Activated B cell treated with CpG ODN at 0.5 μM for 24 hours (primary cell): Measurements from ENCODE around the gene PIEZO1. TPM values are rescaled to one million over a fixed set of nuclear protein-coding genes. Genes with fewer than 3 reads are reported as not detected.

Experiments
- ATAC-seq: fragments of 200-7000 bp; cut with Tn5 transposase; one replicate; pipeline ENCODE4 v1.10.0; 2021; ENCODE audit warnings: low read depth, mild to moderate bottlenecking, moderate library complexity
- CTCF ChIA-PET: fragments of 350-600 bp; sonication (Branson Sonifier 250); formaldehyde crosslinking; loops from one replicate; lab custom pipeline; 2021; ENCODE audit warnings: antibody characterized with exemption; lab: Charles Lee
- POLR2A ChIA-PET: fragments of 350-600 bp; sonication (Branson Sonifier 250); formaldehyde crosslinking; loops from one replicate; lab custom pipeline; 2021; ENCODE audit warnings: antibody characterized with exemption; lab: Charles Lee
- DNase-seq: peaks from one replicate; pipeline ENCODE4 v3.0.0; 2022
- H3K27ac Mint-ChIP-seq: one replicate; pipeline ENCODE4 v1.8.0; 2020; ENCODE audit warnings: mixed read lengths
- H3K27me3 Mint-ChIP-seq: one replicate; pipeline ENCODE4 v1.8.0; 2021; ENCODE audit warnings: mixed read lengths
- H3K36me3 Mint-ChIP-seq: one replicate; pipeline ENCODE4 v1.8.0; 2021; ENCODE audit warnings: low read depth, mixed read lengths
- H3K4me1 Mint-ChIP-seq: one replicate; pipeline ENCODE4 v1.8.0; 2021; ENCODE audit warnings: mixed read lengths
- H3K4me3 Mint-ChIP-seq: one replicate; pipeline ENCODE4 v1.8.0; 2020; ENCODE audit warnings: mild to moderate bottlenecking, mixed read lengths
- H3K9me3 Mint-ChIP-seq: one replicate; pipeline ENCODE4 v1.8.0; 2020; ENCODE audit warnings: mixed read lengths
- intact Hi-C: fragments of 100-400 bp; cut with micrococcal nuclease; formaldehyde crosslinking; loops from one replicate; pipeline ENCODE4 v1.15.1; 2024
- total RNA-seq: library from RNA; stranded (reverse); gene quantifications from 2 replicates; pipeline ENCODE4 v1.2.3, GENCODE V29; 2022
- TF ChIP-seq, protein P1 (sequence below): fragments of 200-600 bp; IDR thresholded peaks from one replicate; pipeline ENCODE4 v1.8.0; 2022; ENCODE audit warnings: antibody characterized with exemption, mild to moderate bottlenecking

PIEZO1 gene, protein sequence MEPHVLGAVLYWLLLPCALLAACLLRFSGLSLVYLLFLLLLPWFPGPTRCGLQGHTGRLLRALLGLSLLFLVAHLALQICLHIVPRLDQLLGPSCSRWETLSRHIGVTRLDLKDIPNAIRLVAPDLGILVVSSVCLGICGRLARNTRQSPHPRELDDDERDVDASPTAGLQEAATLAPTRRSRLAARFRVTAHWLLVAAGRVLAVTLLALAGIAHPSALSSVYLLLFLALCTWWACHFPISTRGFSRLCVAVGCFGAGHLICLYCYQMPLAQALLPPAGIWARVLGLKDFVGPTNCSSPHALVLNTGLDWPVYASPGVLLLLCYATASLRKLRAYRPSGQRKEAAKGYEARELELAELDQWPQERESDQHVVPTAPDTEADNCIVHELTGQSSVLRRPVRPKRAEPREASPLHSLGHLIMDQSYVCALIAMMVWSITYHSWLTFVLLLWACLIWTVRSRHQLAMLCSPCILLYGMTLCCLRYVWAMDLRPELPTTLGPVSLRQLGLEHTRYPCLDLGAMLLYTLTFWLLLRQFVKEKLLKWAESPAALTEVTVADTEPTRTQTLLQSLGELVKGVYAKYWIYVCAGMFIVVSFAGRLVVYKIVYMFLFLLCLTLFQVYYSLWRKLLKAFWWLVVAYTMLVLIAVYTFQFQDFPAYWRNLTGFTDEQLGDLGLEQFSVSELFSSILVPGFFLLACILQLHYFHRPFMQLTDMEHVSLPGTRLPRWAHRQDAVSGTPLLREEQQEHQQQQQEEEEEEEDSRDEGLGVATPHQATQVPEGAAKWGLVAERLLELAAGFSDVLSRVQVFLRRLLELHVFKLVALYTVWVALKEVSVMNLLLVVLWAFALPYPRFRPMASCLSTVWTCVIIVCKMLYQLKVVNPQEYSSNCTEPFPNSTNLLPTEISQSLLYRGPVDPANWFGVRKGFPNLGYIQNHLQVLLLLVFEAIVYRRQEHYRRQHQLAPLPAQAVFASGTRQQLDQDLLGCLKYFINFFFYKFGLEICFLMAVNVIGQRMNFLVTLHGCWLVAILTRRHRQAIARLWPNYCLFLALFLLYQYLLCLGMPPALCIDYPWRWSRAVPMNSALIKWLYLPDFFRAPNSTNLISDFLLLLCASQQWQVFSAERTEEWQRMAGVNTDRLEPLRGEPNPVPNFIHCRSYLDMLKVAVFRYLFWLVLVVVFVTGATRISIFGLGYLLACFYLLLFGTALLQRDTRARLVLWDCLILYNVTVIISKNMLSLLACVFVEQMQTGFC (N-terminal part only)
- total RNA-seq, result 75.2 and 85.9 TPM in 2 replicates

DNA sequence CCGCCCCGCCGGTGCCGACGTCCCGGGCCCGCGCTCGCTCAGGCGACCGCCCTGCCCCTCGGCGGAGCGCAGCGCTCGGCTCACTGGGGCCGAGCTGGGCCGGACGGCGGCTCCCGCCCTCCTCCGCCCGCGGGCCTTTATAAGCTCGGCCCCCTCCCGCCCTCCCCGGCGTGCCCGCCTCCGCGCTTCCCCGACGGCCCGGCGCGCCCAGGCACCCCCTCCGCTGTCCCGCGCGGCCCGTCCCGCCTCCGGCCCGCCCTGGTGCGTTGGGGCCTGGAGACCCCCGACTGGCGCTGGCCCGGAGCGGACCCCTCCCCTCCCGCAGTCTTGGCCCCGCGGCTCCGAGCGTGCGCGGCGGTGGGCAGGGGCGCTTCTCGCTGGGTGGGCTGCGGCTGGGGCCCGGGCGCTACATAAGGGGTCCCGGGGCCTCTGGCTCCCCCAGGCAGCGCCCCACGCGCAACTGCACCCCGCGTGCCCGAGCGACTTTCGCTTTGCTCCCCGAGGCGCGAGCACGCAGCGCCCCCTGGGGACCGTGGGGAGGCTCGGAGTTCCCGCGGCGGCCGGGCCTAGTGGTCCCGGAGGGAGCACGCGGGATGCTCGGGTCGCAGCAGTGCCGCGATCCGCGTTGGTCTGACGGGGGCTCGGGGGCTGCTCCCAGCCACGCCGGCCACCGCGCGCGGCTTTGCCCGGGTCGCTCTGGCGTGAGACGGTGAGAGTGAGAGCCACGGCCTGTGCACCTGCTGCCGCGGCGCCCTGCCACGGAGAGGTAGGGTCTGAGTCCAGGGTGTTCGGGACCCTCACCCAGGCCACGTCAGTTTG, at the start of gene PIEZO1:
Gene PIEZO1 (minus strand): TSS at position 115 of the 819 bp plus-strand sequence. CDS start 256 bp downstream, outside the sequence.
- H3K27ac Mint-ChIP-seq, result peak within 1 kb of the TSS; percentile 76
- DNase-seq (peak; percentile 78), ATAC-seq (peak; percentile 28)
- no peaks in the 10 kb centered on the region for H3K9me3 Mint-ChIP-seq
- ChIA-PET CTCF (interaction anchor here (0.6 to 5.9 kb wide), 4 partner anchors 23 to 49 kb away, joined by 3 to 56 read pairs (median 3); no protein-coding TSS in a partner anchor), POLR2A (interaction anchor here (0.7 to 5.6 kb wide), 5 partner anchors 17 to 834 kb away, joined by 6 to 52 read pairs (median 9); partner anchors contain the start of genes APRT and BANP)
- no peaks in the 10 kb centered on the region for H3K36me3 Mint-ChIP-seq
- intact Hi-C loops, result loop anchor here (1.0 to 10.0 kb wide), 6 partner anchors 17 to 431 kb away; partner anchors contain the start of genes APRT, IL17C and ZNF778
- peak within 1 kb of the TSS; percentile 85 for H3K4me3 Mint-ChIP-seq
- H3K4me1 Mint-ChIP-seq, result peaks cover 47% of the 10 kb centered on the region
- no peaks in the 10 kb centered on the region for H3K27me3 Mint-ChIP-seq
- TF ChIP-seq, protein P1, sequence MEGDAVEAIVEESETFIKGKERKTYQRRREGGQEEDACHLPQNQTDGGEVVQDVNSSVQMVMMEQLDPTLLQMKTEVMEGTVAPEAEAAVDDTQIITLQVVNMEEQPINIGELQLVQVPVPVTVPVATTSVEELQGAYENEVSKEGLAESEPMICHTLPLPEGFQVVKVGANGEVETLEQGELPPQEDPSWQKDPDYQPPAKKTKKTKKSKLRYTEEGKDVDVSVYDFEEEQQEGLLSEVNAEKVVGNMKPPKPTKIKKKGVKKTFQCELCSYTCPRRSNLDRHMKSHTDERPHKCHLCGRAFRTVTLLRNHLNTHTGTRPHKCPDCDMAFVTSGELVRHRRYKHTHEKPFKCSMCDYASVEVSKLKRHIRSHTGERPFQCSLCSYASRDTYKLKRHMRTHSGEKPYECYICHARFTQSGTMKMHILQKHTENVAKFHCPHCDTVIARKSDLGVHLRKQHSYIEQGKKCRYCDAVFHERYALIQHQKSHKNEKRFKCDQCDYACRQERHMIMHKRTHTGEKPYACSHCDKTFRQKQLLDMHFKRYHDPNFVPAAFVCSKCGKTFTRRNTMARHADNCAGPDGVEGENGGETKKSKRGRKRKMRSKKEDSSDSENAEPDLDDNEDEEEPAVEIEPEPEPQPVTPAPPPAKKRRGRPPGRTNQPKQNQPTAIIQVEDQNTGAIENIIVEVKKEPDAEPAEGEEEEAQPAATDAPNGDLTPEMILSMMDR, result no peak

DNA sequence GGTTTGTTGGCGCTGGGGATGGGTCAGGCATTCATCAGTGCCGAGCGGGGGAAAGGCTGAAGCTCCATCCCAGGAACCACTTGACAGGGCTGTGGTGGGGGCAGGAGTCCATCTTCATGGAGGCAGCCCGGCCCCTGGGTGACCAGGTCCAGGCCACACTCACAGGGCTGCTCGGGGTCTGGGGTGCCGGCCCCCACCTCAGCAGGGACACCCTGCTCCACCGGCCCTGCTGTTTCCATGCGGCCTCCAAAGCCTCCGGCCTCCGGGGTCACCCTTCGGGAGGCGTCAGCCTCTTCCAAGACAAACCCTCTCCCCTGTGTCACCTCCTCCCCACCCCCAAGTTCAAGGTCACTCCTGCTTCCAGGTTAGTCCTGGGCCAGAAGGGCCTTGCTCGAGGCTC, 49.6 kb upstream of the PIEZO1 start:
- H3K36me3 Mint-ChIP-seq, result peaks cover 21% of the 10 kb centered on the region
- no peak overlapping the region for H3K27ac Mint-ChIP-seq
- H3K9me3 Mint-ChIP-seq, result no peaks in the 10 kb centered on the region
- CTCF ChIA-PET, result no interaction called here
- TF ChIP-seq, protein P1, result no peak
- no peak for ATAC-seq
- H3K27me3 Mint-ChIP-seq, result no peaks in the 10 kb centered on the region
- no peak overlapping the region for H3K4me3 Mint-ChIP-seq
- no peaks in the 10 kb centered on the region for H3K4me1 Mint-ChIP-seq
- intact Hi-C loops, result no loop called here
- no peak for DNase-seq
- POLR2A ChIA-PET, result no interaction called here

DNA sequence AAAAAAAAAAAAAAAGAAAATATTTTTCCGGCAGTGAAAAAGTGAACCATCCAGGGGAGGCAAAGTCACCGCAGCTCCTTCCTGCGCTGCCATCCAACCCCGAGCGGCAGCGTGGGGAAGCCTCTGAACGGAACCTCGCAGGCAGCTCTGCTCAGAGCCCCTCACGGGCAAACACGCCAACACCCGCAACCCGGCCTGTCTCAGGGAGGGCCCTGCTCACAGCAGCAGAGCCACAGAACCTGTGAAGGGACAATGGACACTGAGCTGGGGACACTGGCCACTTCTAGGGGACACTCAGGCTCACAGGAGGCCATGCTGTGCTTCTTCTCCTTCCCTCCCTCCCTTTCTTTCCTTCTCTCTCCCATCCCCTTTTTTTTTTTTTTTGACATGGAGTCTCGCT, 48.1 kb upstream of the PIEZO1 start:
- intact Hi-C loops, result no loop called here
- Mint-ChIP-seq H3K27ac (no peak overlapping the region), H3K9me3 (no peaks in the 10 kb centered on the region), H3K27me3 (no peaks in the 10 kb centered on the region), H3K36me3 (peaks cover 16% of the 10 kb centered on the region), H3K4me1 (no peaks in the 10 kb centered on the region), H3K4me3 (no peak overlapping the region)
- TF ChIP-seq, protein P1, result no peak
- POLR2A ChIA-PET, result interaction anchor here (0.7 to 1.2 kb wide), 3 partner anchors 21 to 445 kb away, joined by 3 to 7 read pairs (median 4); partner anchors contain the start of gene APRT
- CTCF ChIA-PET, result interaction anchor here (1.5 kb wide), 1 partner anchor 18 kb away, joined by 4 read pairs; no protein-coding TSS in a partner anchor
- no peak for ATAC-seq
- no peak for DNase-seq

DNA sequence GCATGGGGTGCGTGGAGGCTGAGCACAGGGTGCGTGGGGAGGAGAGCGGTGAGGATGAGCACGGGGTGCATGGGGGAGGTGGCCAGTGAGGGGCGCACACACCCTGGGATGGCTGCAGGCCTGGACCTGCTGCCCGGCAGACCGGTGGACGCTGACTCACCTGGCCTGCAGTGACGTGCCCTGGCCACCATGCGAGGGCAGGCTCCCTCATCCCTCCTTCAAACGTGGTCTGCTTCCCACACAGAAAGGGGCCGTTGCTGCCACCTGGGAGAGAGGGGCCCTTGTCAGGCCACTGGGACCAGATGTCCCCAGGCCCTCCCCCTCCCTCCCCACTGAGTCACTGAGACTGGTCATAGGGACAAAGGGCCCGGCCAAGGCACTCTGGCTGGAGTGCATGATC, 46.8 kb upstream of the PIEZO1 start:
- TF ChIP-seq, protein P1, result no peak
- no peak overlapping the region for H3K4me3 Mint-ChIP-seq
- CTCF ChIA-PET, result no interaction called here
- H3K36me3 Mint-ChIP-seq, result peaks cover 18% of the 10 kb centered on the region
- ATAC-seq (no peak), DNase-seq (no peak)
- no peaks in the 10 kb centered on the region for H3K27me3 Mint-ChIP-seq
- POLR2A ChIA-PET, result no interaction called here
- H3K27ac Mint-ChIP-seq, result no peak overlapping the region
- no peaks in the 10 kb centered on the region for H3K4me1 Mint-ChIP-seq
- intact Hi-C loops, result no loop called here
- H3K9me3 Mint-ChIP-seq, result no peaks in the 10 kb centered on the region
